A549 (cell line): Measurements from ENCODE around the gene KCNJ6.

Experiments used
- CTCF ChIP-seq: fragments of >200 bp; sonication (Bioruptor Twin); formaldehyde crosslinking; IDR thresholded peaks from 3 replicates; pipeline ENCODE4 v1.5.1; 2016
- ELK1 ChIP-seq: fragments of 150-350 bp; IDR thresholded peaks from 2 replicates; pipeline ENCODE4 v1.6.1; 2014; ENCODE audit warnings: low read depth, mild to moderate bottlenecking, low read length
- JUN ChIP-seq, 2 experiments: fragments of >200 bp; sonication (Bioruptor Twin); formaldehyde crosslinking; IDR thresholded peaks; 2 replicates in 1 of 2; 3 replicates in 1 of 2; pipeline ENCODE4 v1.6.1; 2016 to 2017
- POLR2A ChIP-seq: IDR thresholded peaks from 2 replicates; pipeline ENCODE4 v1.6.1; 2012; ENCODE audit warnings: mild to moderate bottlenecking, low read length
- RAD21 ChIP-seq, 2 experiments: fragments of >200 bp in 1 of 2; sonication (Bioruptor Twin) in 1 of 2; formaldehyde crosslinking in 1 of 2; IDR thresholded peaks in 1 of 2; conservative IDR thresholded peaks in 1 of 2; 2 replicates in 1 of 2; 3 replicates in 1 of 2; pipeline ENCODE4 v1.6.1; 2012 to 2018; ENCODE audit warnings: inconsistent platforms in 1 of 2
- REST ChIP-seq: fragments of 200-600 bp; sonication (generic); IDR thresholded peaks from 2 replicates; pipeline ENCODE4 v1.6.1; 2016; ENCODE audit warnings: antibody characterized with exemption, mild to moderate bottlenecking, moderate library complexity
- RFX5 ChIP-seq: fragments of 450-650 bp; IDR thresholded peaks from 2 replicates; pipeline ENCODE4 v1.7.1; 2014; ENCODE audit warnings: antibody characterized with exemption, mild to moderate bottlenecking, moderate library complexity
- SMC3 ChIP-seq: fragments of >200 bp; sonication (Bioruptor Twin); formaldehyde crosslinking; IDR thresholded peaks from 3 replicates; pipeline ENCODE4 v1.6.1; 2018; ENCODE audit warnings: inconsistent platforms
- TFCP2L1 ChIP-seq: fragments of 250-450 bp; sonication (Bioruptor Pico); IDR thresholded peaks from 2 replicates; pipeline ENCODE4 v1.5.0; 2021; ENCODE audit warnings: mild to moderate bottlenecking
- TF ChIP-seq, protein P1 (sequence below): fragments of 450-650 bp; IDR thresholded peaks from 2 replicates; pipeline ENCODE4 v1.6.1; 2014; ENCODE audit warnings: antibody characterized with exemption

DNA sequence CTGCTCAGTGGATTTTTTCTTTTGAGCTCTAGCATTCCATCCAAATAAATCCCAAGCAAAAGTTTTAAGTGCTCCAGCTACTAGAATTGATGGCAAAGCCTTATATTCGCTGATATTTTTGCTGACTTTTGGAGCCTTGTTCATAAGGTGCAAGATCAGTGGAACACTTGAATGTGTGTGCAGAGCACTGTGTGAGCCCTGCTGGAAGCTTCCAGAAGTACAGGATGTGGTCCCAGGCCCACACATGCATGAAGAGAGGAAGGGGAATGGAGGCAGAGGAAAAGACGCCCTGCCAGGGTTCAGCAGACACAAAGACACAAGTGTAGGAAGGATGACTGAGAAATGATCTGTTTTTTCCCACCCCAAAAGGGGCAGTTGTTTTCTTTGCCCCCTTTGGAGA, 169.4 kb downstream of the KCNJ6 start:
- TF ChIP-seq POLR2A, result no peak
- no peak for TF ChIP-seq TFCP2L1 (CRISPR knock-in tag)
- TF ChIP-seq, protein P1, sequence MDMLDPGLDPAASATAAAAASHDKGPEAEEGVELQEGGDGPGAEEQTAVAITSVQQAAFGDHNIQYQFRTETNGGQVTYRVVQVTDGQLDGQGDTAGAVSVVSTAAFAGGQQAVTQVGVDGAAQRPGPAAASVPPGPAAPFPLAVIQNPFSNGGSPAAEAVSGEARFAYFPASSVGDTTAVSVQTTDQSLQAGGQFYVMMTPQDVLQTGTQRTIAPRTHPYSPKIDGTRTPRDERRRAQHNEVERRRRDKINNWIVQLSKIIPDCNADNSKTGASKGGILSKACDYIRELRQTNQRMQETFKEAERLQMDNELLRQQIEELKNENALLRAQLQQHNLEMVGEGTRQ, result no peak
- TF ChIP-seq CTCF, result no peak
- TF ChIP-seq RAD21 (conservative IDR thresholded peaks at IDR 0.05 in 1 of 2, IDR thresholded peaks at IDR 0.05 in 1 of 2), result no peak
- no peak for TF ChIP-seq SMC3
- no peak for TF ChIP-seq RFX5
- TF ChIP-seq ELK1, result no peak
- TF ChIP-seq REST, result no peak
- no peak for TF ChIP-seq JUN (IDR thresholded peaks at IDR 0.05)
